ENCODE data around the gene SIPA1L3.
A peak's percentile ranks its signal among the peaks of the same experiment; 100 is the strongest.

SIPA1L3 gene

GRCh38 chr19:38122402-38123093 is 215.5 kb downstream of the SIPA1L3 start:
- DNase-seq: no peak

DNA sequence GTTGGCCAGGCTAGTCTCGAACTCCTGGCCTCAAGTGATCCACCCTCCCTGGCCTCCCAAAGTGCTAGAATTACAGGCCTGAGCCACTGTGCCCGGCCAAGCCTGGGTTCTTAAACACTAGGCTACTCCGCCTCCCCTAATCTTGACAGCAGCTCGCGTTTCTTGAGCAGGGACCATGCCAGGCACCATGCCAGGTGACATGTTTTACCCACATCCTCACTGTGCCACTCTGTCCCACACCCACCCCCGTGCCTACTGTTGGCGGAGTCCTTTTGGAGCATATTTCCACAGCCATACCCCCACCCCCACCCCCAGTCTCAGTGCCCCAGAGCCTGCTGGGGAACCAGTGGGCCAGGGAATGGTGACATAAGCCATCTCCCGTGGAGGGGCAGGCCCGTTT is 218.2 kb downstream of the SIPA1L3 start:
- DNase-seq: no peak

- DNase-seq: no peak
Observed at GRCh38 chr19:38130399-38130798, 223.4 kb downstream of the SIPA1L3 start.

DNA sequence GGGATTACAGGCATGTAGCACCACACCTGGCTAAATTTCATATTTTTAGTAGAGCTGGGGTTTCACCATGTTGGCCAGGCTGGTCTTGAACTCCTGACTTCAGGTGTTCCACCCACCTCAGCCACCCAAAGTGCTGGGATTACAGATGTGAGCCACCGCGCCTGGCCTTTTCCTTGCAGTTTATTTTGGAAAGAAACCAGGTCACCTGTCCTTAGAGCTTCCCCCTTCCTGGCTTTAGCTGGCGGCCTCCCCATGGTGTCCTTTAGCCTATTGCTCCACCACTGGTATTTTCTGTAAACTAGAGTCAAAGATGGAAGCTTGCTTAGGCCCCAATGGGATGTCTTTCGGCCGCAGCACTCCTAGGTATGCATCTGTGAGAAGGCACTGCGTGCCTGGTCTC is 225.8 kb downstream of the SIPA1L3 start:
- no peak for DNase-seq

- no peak for DNase-seq
Observed at GRCh38 chr19:38133319-38133718, 226.3 kb downstream of the SIPA1L3 start.

DNA sequence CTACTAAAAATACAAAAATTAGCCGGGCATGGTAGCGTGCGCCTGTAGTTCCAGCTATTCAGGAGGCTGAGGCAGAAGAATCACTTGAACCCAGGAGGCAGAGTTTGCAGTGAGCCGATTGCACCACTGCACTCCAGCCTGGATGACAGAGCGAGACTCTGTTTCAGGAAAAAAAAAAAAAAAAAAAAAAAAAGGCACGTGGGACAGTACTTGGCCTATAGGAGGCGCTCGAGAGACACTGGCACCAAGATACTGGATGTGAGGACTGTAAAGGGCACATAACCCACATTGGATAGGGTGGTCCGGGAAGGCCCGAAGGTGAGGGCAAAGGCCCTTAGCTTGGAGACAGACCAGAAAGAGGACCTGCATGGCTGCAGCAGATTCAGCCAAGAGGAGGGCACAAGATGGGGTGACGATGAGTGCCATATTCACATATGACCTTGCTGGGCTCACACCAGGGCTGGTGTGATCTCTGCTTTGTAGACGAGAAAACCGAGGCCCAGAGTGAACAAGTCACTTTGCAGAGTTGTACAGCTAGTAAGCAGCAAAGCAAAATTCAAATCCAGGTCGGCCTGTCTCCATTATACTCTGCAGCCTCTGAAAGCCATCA is 227.6 kb downstream of the SIPA1L3 start:
- peak; percentile 25 for DNase-seq

DNA sequence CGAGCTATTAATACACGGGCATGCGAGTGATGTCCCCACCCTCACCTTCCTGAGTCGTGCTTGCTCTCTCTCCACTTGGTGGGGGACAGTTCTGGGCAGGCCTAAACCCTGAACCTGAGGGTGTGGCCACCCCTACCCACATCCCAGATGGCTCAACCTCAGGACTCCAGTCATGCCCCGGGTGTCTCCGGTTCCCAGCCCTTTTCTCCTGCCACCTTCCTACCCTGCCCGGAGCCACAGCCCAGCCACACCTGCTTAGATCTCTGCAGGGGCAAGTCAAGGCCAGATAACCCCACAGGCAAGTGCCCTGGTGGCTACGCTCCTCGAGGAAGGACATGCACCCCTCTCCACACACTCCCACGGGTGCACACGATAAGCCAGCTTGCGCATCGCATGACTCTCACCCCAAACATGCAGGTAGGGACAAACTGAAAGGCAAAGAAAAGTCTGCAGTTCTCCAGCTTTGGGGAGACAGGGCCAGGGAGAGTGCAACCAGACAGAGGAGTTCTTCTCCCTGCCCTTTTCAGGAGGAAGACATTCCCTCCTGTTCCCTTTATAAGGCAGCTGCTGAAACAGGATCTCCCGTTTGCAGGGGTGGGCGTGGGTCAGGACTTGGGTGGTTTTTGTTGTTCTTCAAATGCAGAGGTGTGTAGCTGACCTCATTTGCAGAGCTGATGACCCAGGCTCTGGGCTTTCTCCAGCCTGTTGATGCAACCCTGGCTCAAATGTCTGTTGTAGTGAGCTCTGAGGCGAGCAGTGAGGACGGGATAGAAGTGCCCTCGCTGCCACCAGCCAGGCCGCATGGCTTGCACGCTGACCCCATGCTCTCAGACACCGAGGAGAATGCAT is 228.4 kb downstream of the SIPA1L3 start:
- no peak for DNase-seq

DNA sequence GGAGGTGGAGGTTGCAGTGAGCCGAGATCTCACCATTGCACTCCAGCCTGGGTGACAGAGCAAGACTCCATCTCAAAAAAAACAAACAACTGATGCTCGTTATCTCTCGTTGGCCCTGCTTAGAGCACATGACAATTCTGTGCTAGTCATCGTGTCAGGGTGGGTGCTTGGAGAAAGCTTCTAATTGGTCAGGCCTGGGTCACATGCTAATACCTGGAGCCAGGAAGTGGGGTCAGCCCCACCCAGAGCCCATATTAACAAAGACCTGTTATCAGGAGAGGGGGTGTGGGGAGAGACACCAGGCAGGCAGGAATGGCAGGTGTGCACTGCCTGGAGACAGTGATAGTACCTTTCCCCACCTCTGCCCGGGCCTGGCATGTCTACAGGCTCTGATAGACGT is 232.1 kb downstream of the SIPA1L3 start:
- DNase-seq: no peak

- no peak for DNase-seq
Observed at GRCh38 chr19:38141108-38141507, 234.1 kb downstream of the SIPA1L3 start.

GRCh38 chr19:38142176-38143035 is 235.4 kb downstream of the SIPA1L3 start:
- peak; percentile 51 for DNase-seq

GRCh38 chr19:38143847-38144246 is 236.8 kb downstream of the SIPA1L3 start:
- no peak for DNase-seq

GRCh38 chr19:38144667-38145066 is 237.7 kb downstream of the SIPA1L3 start:
- no peak for DNase-seq

DNA sequence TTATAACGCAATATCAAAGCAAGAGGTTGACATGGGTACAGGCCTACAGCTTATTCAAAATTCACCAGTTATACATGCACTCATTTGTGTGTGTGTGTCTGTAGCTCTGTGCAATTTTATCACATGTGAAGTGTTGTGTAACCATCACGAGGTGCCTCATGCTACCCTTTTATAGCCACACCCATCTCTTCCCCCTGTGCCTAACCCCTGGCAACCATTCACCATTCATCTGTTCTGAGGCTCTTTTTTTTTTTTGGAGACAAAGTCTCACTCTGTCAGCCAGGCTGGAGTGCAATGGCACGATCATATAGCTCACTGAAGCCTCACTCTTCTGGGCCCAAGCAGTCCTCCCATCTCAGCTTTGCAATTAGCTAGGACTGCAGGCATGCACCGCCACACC is 238.6 kb downstream of the SIPA1L3 start:
- DNase-seq: no peak

DNA sequence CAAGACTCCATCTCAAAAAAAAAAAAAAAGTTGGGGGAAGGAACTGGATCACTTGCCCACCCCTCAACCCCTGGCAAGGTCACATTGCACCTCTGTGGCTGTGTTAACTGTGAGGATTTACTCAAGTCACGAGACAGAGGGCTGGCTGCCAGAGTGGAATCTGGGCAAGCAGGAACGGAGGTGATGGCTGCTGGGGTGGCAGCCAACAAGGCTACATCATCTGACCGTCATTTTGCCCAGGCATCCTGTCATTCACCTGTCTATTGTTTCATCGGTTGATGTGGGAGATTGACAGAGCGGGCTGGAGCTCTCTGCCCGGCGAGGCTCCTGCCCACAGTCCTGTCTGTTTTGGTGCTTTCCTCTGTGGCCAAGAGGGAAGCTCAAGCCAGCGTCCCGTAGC is 241.3 kb downstream of the SIPA1L3 start:
- DNase-seq: no peak

- no peak for DNase-seq
Observed at GRCh38 chr19:38149661-38150061, 242.7 kb downstream of the SIPA1L3 start.

DNA sequence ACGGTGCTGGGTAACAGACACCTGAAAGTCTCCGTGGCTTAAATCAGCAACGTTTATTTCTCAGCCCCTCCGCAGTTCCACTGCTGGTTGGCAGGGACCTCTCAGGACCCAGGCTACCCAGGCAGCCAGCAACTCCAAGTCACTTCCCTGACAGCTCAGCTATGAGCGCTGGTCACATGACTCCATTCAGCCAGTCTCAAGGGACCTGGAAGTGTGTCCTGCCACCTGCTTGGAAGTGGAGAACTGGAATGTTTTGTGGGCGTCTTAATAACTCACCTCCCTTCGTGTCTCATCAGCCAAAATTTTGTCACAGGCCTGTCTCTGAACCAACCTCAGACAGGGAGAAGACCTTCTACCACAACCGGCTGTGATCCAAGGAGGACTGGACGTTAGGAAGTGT is 244.2 kb downstream of the SIPA1L3 start:
- DNase-seq: no peak

DNA sequence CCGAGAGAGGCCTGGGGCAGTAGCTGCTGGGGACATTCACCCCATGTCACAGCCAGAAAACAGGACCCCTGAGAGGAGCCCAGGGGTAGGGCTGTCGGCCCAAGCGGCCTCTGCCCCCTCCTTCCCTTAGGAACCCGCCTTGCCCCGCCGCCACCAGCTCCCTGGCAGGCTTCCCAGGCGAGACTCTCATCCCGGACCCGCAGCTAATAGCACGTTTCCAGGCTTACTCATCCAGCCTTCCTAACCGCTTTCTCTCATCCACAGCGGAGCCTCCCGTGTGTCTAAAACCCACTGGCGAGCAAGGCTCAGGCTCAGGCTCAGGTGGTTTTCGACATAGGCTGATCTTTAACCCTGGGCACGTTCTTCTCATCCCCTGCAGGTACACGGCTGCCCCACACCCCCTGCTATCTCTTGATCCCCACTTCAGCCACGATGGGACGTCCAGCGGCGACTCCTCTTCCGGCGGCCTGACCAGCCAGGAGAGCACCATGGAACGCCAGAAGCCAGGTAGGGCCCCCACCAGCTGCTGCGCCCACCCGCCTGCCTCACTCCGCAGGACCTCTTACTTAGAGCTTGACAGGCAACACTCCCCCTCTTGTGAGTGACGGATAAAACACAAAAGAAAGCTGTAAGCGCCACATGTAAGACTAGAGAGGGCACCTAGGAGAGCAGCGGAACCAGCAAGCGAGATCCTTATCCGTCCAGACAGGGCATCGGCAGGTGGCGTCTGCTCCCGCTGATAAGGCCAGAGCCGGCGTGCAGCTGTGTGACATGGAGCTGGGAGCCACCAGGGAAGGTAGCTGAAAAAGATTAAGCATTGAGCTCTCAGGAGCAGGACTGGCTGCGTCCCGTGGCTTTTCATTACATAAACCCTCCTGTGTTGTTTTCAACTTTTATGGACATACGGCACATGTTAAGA is 245.7 kb downstream of the SIPA1L3 start:
- peak; percentile 13 for DNase-seq

DNA sequence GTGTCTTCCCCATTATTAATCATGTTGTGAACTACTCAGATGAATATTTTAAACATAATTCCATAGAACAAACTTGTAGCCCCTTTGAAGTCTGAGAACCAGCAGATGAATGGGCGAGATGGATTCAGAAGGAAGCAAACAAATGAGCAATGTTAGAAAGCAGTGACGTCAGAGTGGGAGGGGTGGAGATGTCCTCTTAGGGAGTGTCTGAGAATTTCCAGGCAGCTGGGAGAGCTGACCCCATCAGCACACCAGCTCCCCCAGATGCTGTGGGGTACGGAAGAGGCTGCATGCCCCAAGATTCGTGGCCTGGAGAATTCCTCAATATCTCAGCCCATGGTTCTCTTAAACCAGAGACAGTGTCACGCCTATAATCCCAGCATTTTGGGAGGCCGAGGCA is 248.4 kb downstream of the SIPA1L3 start:
- peak; percentile 18 for DNase-seq

DNA sequence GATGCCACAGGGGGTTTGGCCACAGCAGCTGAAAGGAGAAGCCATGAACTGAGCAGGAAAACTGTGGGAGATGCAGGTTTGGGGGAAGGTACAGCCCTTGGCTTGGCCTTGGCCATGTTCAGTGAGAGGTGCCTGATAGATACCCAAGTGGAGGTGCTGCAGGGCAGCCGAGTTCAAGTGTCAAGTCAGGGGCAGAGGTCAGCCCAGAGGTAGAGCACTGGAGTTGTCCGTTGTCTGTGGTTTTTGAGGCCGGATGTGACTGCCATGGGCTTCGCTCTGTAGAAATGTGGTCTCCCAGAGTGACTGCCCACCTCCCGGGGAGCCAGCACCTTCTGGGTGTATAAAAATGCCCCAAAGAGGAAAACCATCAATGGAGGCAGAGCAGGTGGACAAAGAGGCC is 251.7 kb downstream of the SIPA1L3 start:
- DNase-seq: no peak

GRCh38 chr19:38162094-38162493 is 255.1 kb downstream of the SIPA1L3 start:
- DNase-seq: no peak

DNA sequence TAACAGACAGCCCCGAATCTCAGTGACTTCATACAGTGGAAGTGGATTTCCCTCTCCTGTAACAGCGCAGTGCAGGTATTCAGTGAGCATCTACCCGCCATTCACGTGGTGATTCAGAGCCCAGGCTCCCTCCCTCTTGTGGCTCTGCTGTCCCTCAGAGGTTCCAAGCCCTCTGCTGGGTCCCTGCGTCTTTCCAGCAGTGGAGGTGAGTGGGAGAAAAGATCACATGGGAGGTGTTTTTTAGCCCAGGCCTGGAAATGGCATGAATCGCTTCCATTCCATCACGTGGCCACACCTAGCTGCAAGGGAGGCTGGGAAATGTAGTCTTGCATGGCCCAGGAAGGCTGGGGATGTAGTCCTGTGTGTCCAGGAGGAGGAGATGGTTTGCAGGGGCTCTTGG is 255.6 kb downstream of the SIPA1L3 start:
- DNase-seq: no peak

Data from fibroblast of upper back skin (primary cell).